K562 (cell line): ENCODE results near the gene ZC3H18. TPM values are rescaled to one million over a fixed set of nuclear protein-coding genes. Genes with fewer than 3 reads are reported as not detected.

Source experiments
- CTCF ChIP-seq, 3 experiments: IDR thresholded peaks in 2 of 3; conservative IDR thresholded peaks in 1 of 3; 2 replicates each; pipeline ENCODE4 v1.5.1; 2011 to 2012; ENCODE audit warnings: low read length in 3 of 3, mild to moderate bottlenecking in 3 of 3, control low read depth in 2 of 3, improper control_type of control experiment in 1 of 3, inconsistent platforms in 1 of 3, low read depth in 1 of 3, mixed read lengths in 1 of 3, moderate library complexity in 1 of 3; ENCODE audit not compliant: insufficient read depth in 2 of 3
- ESRRA ChIP-seq: fragments of 450-650 bp; IDR thresholded peaks from 2 replicates; pipeline ENCODE4 v1.6.1; 2014; ENCODE audit warnings: low read depth, mild to moderate bottlenecking, moderate library complexity, borderline replicate concordance
- POLR2AphosphoS5 ChIP-seq: IDR thresholded peaks from 2 replicates; pipeline ENCODE4 v1.6.1; 2011; ENCODE audit warnings: mild to moderate bottlenecking, low read depth, low read length, moderate library complexity; ENCODE audit not compliant: control insufficient read depth, insufficient read depth
- STAG1 ChIP-seq: sonication (generic); formaldehyde crosslinking; IDR thresholded peaks from 2 replicates; pipeline ENCODE4 v1.5.0; 2020; ENCODE audit warnings: missing genetic modification reagents, borderline replicate concordance
- ZNF518B ChIP-seq: fragments of 250-450 bp; sonication (Bioruptor Pico); IDR thresholded peaks from 2 replicates; pipeline ENCODE4 v1.5.0; 2021; ENCODE audit warnings: mild to moderate bottlenecking, moderate library complexity
- polyA plus RNA-seq, 8 experiments: library from polyadenylated mRNA; depleted of rRNA in 4 of 8; stranded (reverse) in 5 of 8; unstranded in 3 of 8; fragments of >200 nt; fragmentation: Nextera tagmentation in 2 of 8; fragmentation: Illumina TruSeq in 1 of 8; extraction: Ambion mirVana in 2 of 8; extraction: Trizol in 1 of 8; gene quantifications; 2 replicates each; pipeline versions ENCODE4 v1.2.1 to v1.2.3, GENCODE V29; 2011 to 2014; ENCODE audit warnings: inconsistent platforms in 1 of 8, missing spikeins in 1 of 8
- total RNA-seq, 7 experiments: library from RNA; depleted of rRNA in 6 of 7; stranded (reverse); fragments of >200 nt in 6 of 7; fragmentation: Illumina TruSeq in 2 of 7; extraction: Trizol in 2 of 7; gene quantifications; 2 replicates each; pipeline versions ENCODE4 v1.2.1 to v1.2.3, GENCODE V29; 2011 to 2021; ENCODE audit warnings: low replicate concordance in 1 of 7

ZC3H18 gene
- total and polyA plus RNA-seq, 9 of the 15 experiments (the other 6 are each of a cell fraction or from before 2014, with no cell fraction given) = 1.7 to 88.7 (median 26.9) TPM

- TF ChIP-seq CTCF (IDR thresholded peaks at IDR 0.05 in 2 of 3, conservative IDR thresholded peaks at IDR 0.05 in 1 of 3; ENCODE audit: insufficient read depth in 2 of 3, low read depth in 1 of 3, low read length in 3 of 3) (peak; percentile 76 to 87 (median 77)), ZNF518B (CRISPR knock-in tag) (no peak), STAG1 (CRISPR knock-in tag) (peak; percentile 24; the same call in 1 of the 2 replicates), ESRRA (peak; percentile 43; the same call in 1 of the 2 replicates), POLR2AphosphoS5 (peak; percentile 35; the same call in 1 of the 2 replicates)
Observed at GRCh38 chr16:88558457-88559442, 11.5 kb upstream of the ZC3H18 start (continued).
